Glutamatergic neuron (in vitro differentiated cells): ENCODE measurements around the gene CERS6. TPM values are rescaled to one million over a fixed set of nuclear protein-coding genes. Genes with fewer than 3 reads are reported as not detected.

ENCODE experiments used
- DNase-seq: peaks from one replicate; pipeline ENCODE4 v3.0.0; 2022
- H3K27ac Mint-ChIP-seq: one replicate; pipeline ENCODE4 v1.8.0; 2020; ENCODE audit warnings: mild to moderate bottlenecking, mixed read lengths, inconsistent platforms; ENCODE audit not compliant: unreplicated experiment
- H3K27me3 Mint-ChIP-seq: one replicate; pipeline ENCODE4 v1.8.0; 2020; ENCODE audit warnings: mild to moderate bottlenecking, moderate library complexity, mixed read lengths, inconsistent platforms; ENCODE audit not compliant: unreplicated experiment
- H3K36me3 Mint-ChIP-seq: one replicate; pipeline ENCODE4 v1.8.0; 2020; ENCODE audit warnings: mild to moderate bottlenecking, mixed read lengths, inconsistent platforms; ENCODE audit not compliant: unreplicated experiment
- H3K4me1 Mint-ChIP-seq: one replicate; pipeline ENCODE4 v1.8.0; 2020; ENCODE audit warnings: mild to moderate bottlenecking, low read depth, mixed read lengths, inconsistent platforms; ENCODE audit not compliant: unreplicated experiment
- H3K4me3 Mint-ChIP-seq: one replicate; pipeline ENCODE4 v1.8.0; 2020; ENCODE audit warnings: mild to moderate bottlenecking, mixed read lengths, inconsistent platforms; ENCODE audit not compliant: unreplicated experiment
- H3K9me3 Mint-ChIP-seq: one replicate; pipeline ENCODE4 v1.8.0; 2020; ENCODE audit warnings: mild to moderate bottlenecking, moderate library complexity, mixed read lengths, inconsistent platforms; ENCODE audit not compliant: unreplicated experiment
- CTCF ChIP-seq: fragments of 200-600 bp; sonication (generic); IDR thresholded peaks from one replicate; pipeline ENCODE4 v1.5.0; 2021; ENCODE audit not compliant: partially characterized antibody, unreplicated experiment
- total RNA-seq: library from RNA; stranded (reverse); fragmentation: NEBNext Ultra II Directional; extraction: Animal tissue kit (Norgen Biotek cat#: 25700); gene quantifications from one replicate; pipeline ENCODE4 v1.2.1, GENCODE V29; 2021; ENCODE audit not compliant: unreplicated experiment

CERS6 gene
- total RNA-seq, 1 donor from 2014 or later: 143 TPM

DNA sequence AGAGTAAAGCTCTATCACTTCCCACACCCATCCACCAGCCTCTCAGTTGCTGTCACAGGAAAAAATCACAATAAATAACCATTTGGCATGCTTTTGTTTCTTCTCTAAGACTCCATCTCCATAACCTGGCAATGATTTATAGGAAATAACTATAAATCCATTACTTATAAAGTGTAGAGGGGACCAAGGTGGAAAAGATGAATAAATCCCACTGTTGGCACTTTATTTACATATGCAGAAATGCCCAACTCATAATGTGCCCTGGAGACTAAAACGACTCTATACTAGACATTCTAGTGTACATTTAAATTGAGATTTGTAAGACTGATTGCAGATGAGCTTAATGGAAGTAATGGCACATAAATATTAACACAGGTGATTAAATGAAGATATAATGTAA lies 338.9 kb downstream of the CERS6 start:
- H3K9me3 Mint-ChIP-seq: no peaks in the 10 kb centered on the region

GRCh38 chr2:168796090-168796577 lies 340.1 kb downstream of the CERS6 start:
- Mint-ChIP-seq H3K4me3 (no peak overlapping the region), H3K9me3 (no peaks in the 10 kb centered on the region), H3K27ac (no peak overlapping the region), H3K27me3 (peaks cover 4% of the 10 kb centered on the region), H3K4me1 (no peaks in the 10 kb centered on the region), H3K36me3 (no peaks in the 10 kb centered on the region)
- TF ChIP-seq CTCF: no peak
- no peak for DNase-seq

More for the DNA sequence above, 338.9 kb downstream of the CERS6 start:
- DNase-seq: no peak
- TF ChIP-seq CTCF: no peak
- no peak overlapping the region for H3K27ac Mint-ChIP-seq
- no peak overlapping the region for H3K4me3 Mint-ChIP-seq
- H3K4me1 Mint-ChIP-seq: no peaks in the 10 kb centered on the region
- no peaks in the 10 kb centered on the region for H3K36me3 Mint-ChIP-seq
- peaks cover 4% of the 10 kb centered on the region for H3K27me3 Mint-ChIP-seq

DNA sequence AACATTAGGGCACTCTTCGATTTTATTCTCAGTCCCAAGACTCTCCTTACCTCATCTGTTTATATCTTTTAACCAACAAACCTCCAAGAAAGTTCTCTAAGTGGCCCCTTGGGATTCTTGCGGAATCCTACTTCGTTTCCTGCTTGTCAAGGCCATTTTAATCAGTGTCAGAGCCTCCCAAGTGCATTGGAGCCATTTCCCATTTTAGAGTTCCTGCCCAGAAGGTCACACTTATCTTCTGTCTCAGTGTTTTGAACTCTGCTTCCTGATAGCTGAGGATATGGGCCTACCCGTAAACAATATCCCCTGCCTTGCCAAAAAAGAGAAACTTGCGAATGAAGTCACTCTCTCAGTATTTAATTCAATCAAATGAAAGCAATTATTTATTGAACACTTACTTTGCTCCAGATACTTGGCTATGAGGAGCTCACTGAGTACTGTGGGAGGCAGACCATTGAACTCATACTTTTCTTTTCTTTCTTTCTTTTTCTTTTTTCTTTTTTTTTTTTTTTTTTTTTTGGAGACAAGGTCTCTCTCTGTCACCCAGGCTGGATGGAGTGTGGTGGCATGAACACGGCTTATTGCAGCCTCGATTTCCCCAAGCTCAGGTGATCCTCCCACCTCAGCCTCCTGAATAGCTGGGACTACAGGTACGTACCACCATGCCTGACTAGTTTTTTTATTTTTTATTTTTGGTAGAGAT lies 340.7 kb downstream of the CERS6 start:
- Mint-ChIP-seq H3K4me1 (no peaks in the 10 kb centered on the region), H3K27me3 (peaks cover 4% of the 10 kb centered on the region), H3K9me3 (no peaks in the 10 kb centered on the region), H3K27ac (no peak overlapping the region), H3K36me3 (no peaks in the 10 kb centered on the region), H3K4me3 (no peak overlapping the region)
- no peak for DNase-seq
- no peak for TF ChIP-seq CTCF

GRCh38 chr2:168797286-168797655 lies 341.2 kb downstream of the CERS6 start:
- Mint-ChIP-seq H3K4me1 (peaks cover 2% of the 10 kb centered on the region), H3K27ac (no peak overlapping the region), H3K9me3 (no peaks in the 10 kb centered on the region)

More at GRCh38 chr2:168797286-168797655, 341.2 kb downstream of the CERS6 start:
- H3K36me3 Mint-ChIP-seq: no peaks in the 10 kb centered on the region
- no peak for DNase-seq
- peaks cover 4% of the 10 kb centered on the region for H3K27me3 Mint-ChIP-seq
- H3K4me3 Mint-ChIP-seq: no peak overlapping the region
- TF ChIP-seq CTCF: no peak
